H9 (cell line): ENCODE results near the gene TADA2B. TPM values are rescaled to one million over a fixed set of nuclear protein-coding genes. Genes with fewer than 3 reads are reported as not detected.

Experiments
- DNase-seq: peaks from one replicate; pipeline ENCODE4 v3.0.0-alpha.2; 2017
- H2AFZ ChIP-seq: one replicate; pipeline ENCODE4 v1.6.1; 2013; ENCODE audit warnings: mild to moderate bottlenecking, low read length, control low read depth, moderate library complexity
- H2AK5ac ChIP-seq: 2 replicates; pipeline ENCODE4 v1.6.1; 2013; ENCODE audit warnings: low read length, control low read depth, mixed read lengths; ENCODE audit not compliant: insufficient read length
- H2BK120ac ChIP-seq: one replicate; pipeline ENCODE4 v1.6.1; 2013; ENCODE audit warnings: low read depth, mild to moderate bottlenecking, low read length, control low read depth, inconsistent platforms; ENCODE audit not compliant: poor library complexity, severe bottlenecking
- H2BK12ac ChIP-seq: 2 replicates; pipeline ENCODE4 v1.6.1; 2013; ENCODE audit warnings: low read length, control low read depth, mixed read lengths, low read depth; ENCODE audit not compliant: insufficient read length
- H2BK15ac ChIP-seq: 2 replicates; pipeline ENCODE4 v1.6.1; 2013; ENCODE audit warnings: low read depth, low read length, control low read depth
- H2BK20ac ChIP-seq: one replicate; pipeline ENCODE4 v1.6.1; 2013; ENCODE audit warnings: low read depth, mild to moderate bottlenecking, low read length, control low read depth, inconsistent platforms; ENCODE audit not compliant: poor library complexity, severe bottlenecking
- H2BK5ac ChIP-seq: 2 replicates; pipeline ENCODE4 v1.6.1; 2013; ENCODE audit warnings: low read length, control low read depth, mixed read lengths; ENCODE audit not compliant: insufficient read length
- H3K14ac ChIP-seq: 2 replicates; pipeline ENCODE4 v1.6.1; 2013; ENCODE audit warnings: low read length, control low read depth; ENCODE audit not compliant: insufficient read depth
- H3K18ac ChIP-seq: 2 replicates; pipeline ENCODE4 v1.6.1; 2013; ENCODE audit warnings: low read depth, mild to moderate bottlenecking, mixed read lengths, low read length, control low read depth; ENCODE audit not compliant: insufficient read length
- H3K23ac ChIP-seq: 2 replicates; pipeline ENCODE4 v1.6.1; 2013; ENCODE audit warnings: low read length, control low read depth, mixed read lengths, low read depth; ENCODE audit not compliant: insufficient read length
- H3K23me2 ChIP-seq: 2 replicates; pipeline ENCODE4 v1.6.1; 2013; ENCODE audit warnings: low read depth, mild to moderate bottlenecking, mixed read lengths, low read length, control low read depth; ENCODE audit not compliant: insufficient read length, poor library complexity, severe bottlenecking
- H3K27ac ChIP-seq: 2 replicates; pipeline ENCODE4 v1.5.1; 2013; ENCODE audit warnings: low read length, control low read depth, mixed read lengths, low read depth; ENCODE audit not compliant: insufficient read length
- H3K27me3 ChIP-seq: 2 replicates; pipeline ENCODE4 v1.6.1; 2013; ENCODE audit warnings: low read length, control low read depth, inconsistent platforms; ENCODE audit not compliant: insufficient read depth
- H3K4ac ChIP-seq: 2 replicates; pipeline ENCODE4 v1.6.1; 2013; ENCODE audit warnings: low read depth, mild to moderate bottlenecking, control low read depth, inconsistent platforms, low read length, moderate library complexity
- H3K4me1 ChIP-seq: 2 replicates; pipeline ENCODE4 v1.6.1; 2013; ENCODE audit warnings: low read length, control low read depth, inconsistent platforms; ENCODE audit not compliant: insufficient read depth
- H3K4me2 ChIP-seq: 2 replicates; pipeline ENCODE4 v1.6.1; 2013; ENCODE audit warnings: low read length, control low read depth, mixed read lengths; ENCODE audit not compliant: insufficient read length, insufficient read depth
- H3K56ac ChIP-seq: 2 replicates; pipeline ENCODE4 v1.6.1; 2013; ENCODE audit warnings: low read depth, mild to moderate bottlenecking, mixed read lengths, low read length, control low read depth; ENCODE audit not compliant: insufficient read length
- H3K79me1 ChIP-seq: 2 replicates; pipeline ENCODE4 v1.6.1; 2013; ENCODE audit warnings: low read depth, mild to moderate bottlenecking, moderate library complexity, low read length, control low read depth, inconsistent platforms; ENCODE audit not compliant: insufficient read depth, poor library complexity, severe bottlenecking
- H3K79me2 ChIP-seq: 2 replicates; pipeline ENCODE4 v1.6.1; 2013; ENCODE audit warnings: low read length, control low read depth, inconsistent platforms; ENCODE audit not compliant: insufficient read depth
- H3K9ac ChIP-seq: 2 replicates; pipeline ENCODE4 v1.6.1; 2013; ENCODE audit warnings: low read length, control low read depth, mixed read lengths; ENCODE audit not compliant: insufficient read length; ENCODE audit errors: extremely low read depth
- H3K9me3 ChIP-seq: one replicate; pipeline ENCODE4 v1.6.1; 2013; ENCODE audit warnings: low read depth, low read length, inconsistent platforms; ENCODE audit not compliant: control insufficient read depth
- H3T11ph ChIP-seq: one replicate; pipeline ENCODE4 v1.6.1; 2013; ENCODE audit warnings: mild to moderate bottlenecking, low read length, control low read depth, inconsistent platforms
- H4K20me1 ChIP-seq: one replicate; pipeline ENCODE4 v1.6.1; 2013; ENCODE audit not compliant: control insufficient read depth, insufficient read length, insufficient read depth
- H4K5ac ChIP-seq: 2 replicates; pipeline ENCODE4 v1.6.1; 2013; ENCODE audit warnings: low read depth, mild to moderate bottlenecking, mixed read lengths, low read length, control low read depth; ENCODE audit not compliant: insufficient read length
- H4K8ac ChIP-seq: replicated peaks from 2 replicates; pipeline ENCODE4 v1.6.1; 2013; ENCODE audit warnings: low read length, control low read depth, mixed read lengths, low read depth; ENCODE audit not compliant: insufficient read length
- H4K91ac ChIP-seq: 2 replicates; pipeline ENCODE4 v1.6.1; 2013; ENCODE audit warnings: low read depth, mild to moderate bottlenecking, moderate library complexity, mixed read lengths, low read length, control low read depth; ENCODE audit not compliant: insufficient read length
- H3K27ac Mint-ChIP-seq, 3 experiments: 2 replicates in 2 of 3; 3 replicates in 1 of 3; pipeline ENCODE4 v1.8.0; 2020 to 2021; ENCODE audit warnings: mixed read lengths in 3 of 3, mild to moderate bottlenecking in 1 of 3, moderate library complexity in 1 of 3
- H3K27me3 Mint-ChIP-seq: 2 replicates; pipeline ENCODE4 v1.8.0; 2021; ENCODE audit warnings: low read depth, mild to moderate bottlenecking, moderate library complexity, mixed read lengths
- H3K36me3 Mint-ChIP-seq, 3 experiments: 2 replicates in 2 of 3; 3 replicates in 1 of 3; pipeline ENCODE4 v1.8.0; 2020 to 2021; ENCODE audit warnings: low read depth in 3 of 3, mixed read lengths in 3 of 3; ENCODE audit not compliant: insufficient read depth in 1 of 3
- H3K4me1 Mint-ChIP-seq, 2 experiments: 2 replicates each; pipeline ENCODE4 v1.8.0; 2020; ENCODE audit warnings: mixed read lengths in 2 of 2
- H3K4me3 Mint-ChIP-seq, 2 experiments: 2 replicates in 1 of 2; 3 replicates in 1 of 2; pipeline ENCODE4 v1.8.0; 2020 to 2021; ENCODE audit warnings: mild to moderate bottlenecking in 2 of 2, mixed read lengths in 2 of 2, moderate library complexity in 1 of 2
- H3K9me3 Mint-ChIP-seq, 2 experiments: 2 replicates in 1 of 2; 3 replicates in 1 of 2; pipeline ENCODE4 v1.8.0; 2020; ENCODE audit warnings: mild to moderate bottlenecking in 2 of 2, mixed read lengths in 2 of 2, moderate library complexity in 1 of 2
- CTCF ChIP-seq: fragments of 200-600 bp; sonication (generic); conservative IDR thresholded peaks from 3 replicates; pipeline ENCODE4 v1.8.0; 2021; ENCODE audit warnings: antibody characterized with exemption, mild to moderate bottlenecking
- WGBS: extraction: QIAGEN DNeasy Blood & Tissue Kit; methylation state at CpG from one replicate; pipeline ENCODE4 v1.1.7; 2013; ENCODE audit warnings: missing lambda C conversion rate, low lambda C conversion rate, mixed read lengths; ENCODE audit not compliant: insufficient read length; ENCODE audit errors: extremely low coverage; 5-methylcytosine and 5-hydroxymethylcytosine counted together
- total RNA-seq: library from RNA; stranded (reverse); gene quantifications from 2 replicates; pipeline ENCODE4 v1.2.1, GENCODE V29; 2021

The TADA2B gene
- total RNA-seq, 1 experiment from 2014 or later: 14.0 TPM

- H3K79me2 ChIP-seq: no peaks in the 10 kb centered on the region
- no peaks in the 10 kb centered on the region; the same call in 1 of the 2 replicates for H3K4me1 ChIP-seq
- no peak for TF ChIP-seq CTCF
- H4K5ac ChIP-seq: no peak overlapping the region
- no peak overlapping the region for H3K14ac ChIP-seq
- Mint-ChIP-seq H3K36me3 (peaks cover 13 to 71% (median 50%) of the 10 kb centered on the region in 3 experiments), H3K27me3 (no peaks in the 10 kb centered on the region; the same call in 1 of the 2 replicates), H3K9me3 (no peaks in the 10 kb centered on the region; a peak in 1 of 5 replicates), H3K4me3 (no peak overlapping the region), H3K27ac (no peak overlapping the region; a peak in 1 of 7 replicates), H3K4me1 (peaks cover 13 to 19% of the 10 kb centered on the region in 2 experiments)
- H3K4me2 ChIP-seq: no peak overlapping the region
- no peaks in the 10 kb centered on the region for H3K23me2 ChIP-seq
- no peak overlapping the region for H3T11ph ChIP-seq
- no peak overlapping the region for H3K23ac ChIP-seq
- no peak overlapping the region for H4K91ac ChIP-seq
- no peak overlapping the region for H3K27ac ChIP-seq
- no peak for DNase-seq
- H3K4ac ChIP-seq: no peak overlapping the region
- H2BK20ac ChIP-seq: no peak overlapping the region
- no peaks in the 10 kb centered on the region for H3K9me3 ChIP-seq
- no peak overlapping the region for H3K18ac ChIP-seq
- no peak overlapping the region for H2BK15ac ChIP-seq
- H3K56ac ChIP-seq: no peak overlapping the region
- H3K79me1 ChIP-seq: no peaks in the 10 kb centered on the region
- H3K27me3 ChIP-seq: no peaks in the 10 kb centered on the region; the same call in 1 of the 2 replicates
- H3K9ac ChIP-seq: no peak overlapping the region
- no peak overlapping the region for H2AK5ac ChIP-seq
- no CpG with 5 or more reads among the region's 5 CpGs for WGBS
- no peaks in the 10 kb centered on the region for H4K20me1 ChIP-seq
- H2BK120ac ChIP-seq: no peak overlapping the region
- no peak overlapping the region for H4K8ac ChIP-seq
- no peak overlapping the region for H2BK12ac ChIP-seq
- H2AFZ ChIP-seq: no peak overlapping the region
- H2BK5ac ChIP-seq: no peak overlapping the region
These were observed 21.8 kb upstream of the TADA2B start for GRCh38 chr4:7021355-7021754.
